Measurements from ENCODE around the gene RING1.
"Not testable (repeated sequence)": the region's sequence is repeated elsewhere in the genome, so short reads cannot be mapped to it uniquely, and the experiment has no call there.

DNA sequence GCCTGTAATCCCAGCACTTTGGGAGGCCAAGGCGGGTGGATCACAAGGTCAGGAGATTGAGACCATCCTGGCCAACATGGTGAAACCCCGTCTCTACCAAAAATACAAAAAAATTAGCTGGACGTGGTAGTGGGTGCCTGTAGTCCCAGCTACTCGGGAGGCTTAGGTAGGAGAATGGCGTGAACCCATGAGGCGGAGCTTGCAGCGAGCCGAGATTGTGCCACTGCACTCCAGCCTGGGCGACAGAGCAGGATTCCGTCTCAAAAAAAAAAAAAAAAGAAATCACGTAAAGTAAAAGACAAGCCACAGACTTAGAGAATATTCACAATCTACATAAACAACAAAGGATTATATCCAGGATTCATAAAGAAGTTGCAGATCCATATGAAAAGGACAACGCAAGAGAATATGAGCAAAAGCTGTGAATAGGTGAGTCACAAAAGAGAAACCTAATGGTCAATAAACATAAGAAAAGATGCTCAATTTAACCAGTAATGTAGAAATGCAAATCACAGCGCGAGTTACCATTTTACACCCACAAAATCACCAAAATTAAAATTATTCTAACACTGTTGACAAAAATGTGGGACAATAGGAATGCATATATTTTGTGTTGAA, 18.3 kb downstream of the RING1 start:
- TF ChIP-seq, protein P1, sequence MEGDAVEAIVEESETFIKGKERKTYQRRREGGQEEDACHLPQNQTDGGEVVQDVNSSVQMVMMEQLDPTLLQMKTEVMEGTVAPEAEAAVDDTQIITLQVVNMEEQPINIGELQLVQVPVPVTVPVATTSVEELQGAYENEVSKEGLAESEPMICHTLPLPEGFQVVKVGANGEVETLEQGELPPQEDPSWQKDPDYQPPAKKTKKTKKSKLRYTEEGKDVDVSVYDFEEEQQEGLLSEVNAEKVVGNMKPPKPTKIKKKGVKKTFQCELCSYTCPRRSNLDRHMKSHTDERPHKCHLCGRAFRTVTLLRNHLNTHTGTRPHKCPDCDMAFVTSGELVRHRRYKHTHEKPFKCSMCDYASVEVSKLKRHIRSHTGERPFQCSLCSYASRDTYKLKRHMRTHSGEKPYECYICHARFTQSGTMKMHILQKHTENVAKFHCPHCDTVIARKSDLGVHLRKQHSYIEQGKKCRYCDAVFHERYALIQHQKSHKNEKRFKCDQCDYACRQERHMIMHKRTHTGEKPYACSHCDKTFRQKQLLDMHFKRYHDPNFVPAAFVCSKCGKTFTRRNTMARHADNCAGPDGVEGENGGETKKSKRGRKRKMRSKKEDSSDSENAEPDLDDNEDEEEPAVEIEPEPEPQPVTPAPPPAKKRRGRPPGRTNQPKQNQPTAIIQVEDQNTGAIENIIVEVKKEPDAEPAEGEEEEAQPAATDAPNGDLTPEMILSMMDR (IDR thresholded peaks at IDR 0.05; ENCODE audit: insufficient read depth, low read depth, low read length): not testable (repeated sequence)
- not testable (repeated sequence) for TF ChIP-seq EZH2 (IDR thresholded peaks at IDR 0.05; ENCODE audit: insufficient read depth, low read length)

Measured in astrocyte (in vitro differentiated cells and primary cell).